ENCODE measurements around the gene ESR1. TPM values are rescaled to one million over a fixed set of nuclear protein-coding genes. Genes with fewer than 3 reads are reported as not detected.
"Not testable (repeated sequence)": the region's sequence is repeated elsewhere in the genome, so short reads cannot be mapped to it uniquely, and the experiment has no call there.

Gene ESR1
- polyA plus RNA-seq, 4 donors = 0.66 to 1.9 (median 1.1) TPM

DNA sequence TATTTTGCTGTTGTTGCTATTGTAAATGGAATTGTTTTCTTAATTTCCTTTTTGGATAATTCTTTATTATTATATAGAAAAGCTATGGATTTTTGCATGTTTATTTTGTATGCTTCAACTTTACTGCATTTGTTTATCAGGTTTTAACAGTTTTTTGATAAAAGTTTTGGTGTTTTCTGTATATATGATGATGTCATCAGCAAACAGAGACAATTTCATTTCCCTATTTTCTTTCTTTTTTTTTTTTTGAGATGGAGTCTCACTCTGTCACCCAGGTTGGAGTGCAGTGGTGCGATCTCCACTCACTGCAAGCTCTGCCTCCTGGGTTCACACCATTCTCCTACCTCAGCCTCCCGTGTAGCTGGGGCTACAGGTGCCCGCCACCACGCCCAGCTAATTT is 156.9 kb downstream of the ESR1 start:
- DNase-seq (ENCODE audit: low read depth in 4 of 4, low spot score in 3 of 4) = not testable (repeated sequence)

DNA sequence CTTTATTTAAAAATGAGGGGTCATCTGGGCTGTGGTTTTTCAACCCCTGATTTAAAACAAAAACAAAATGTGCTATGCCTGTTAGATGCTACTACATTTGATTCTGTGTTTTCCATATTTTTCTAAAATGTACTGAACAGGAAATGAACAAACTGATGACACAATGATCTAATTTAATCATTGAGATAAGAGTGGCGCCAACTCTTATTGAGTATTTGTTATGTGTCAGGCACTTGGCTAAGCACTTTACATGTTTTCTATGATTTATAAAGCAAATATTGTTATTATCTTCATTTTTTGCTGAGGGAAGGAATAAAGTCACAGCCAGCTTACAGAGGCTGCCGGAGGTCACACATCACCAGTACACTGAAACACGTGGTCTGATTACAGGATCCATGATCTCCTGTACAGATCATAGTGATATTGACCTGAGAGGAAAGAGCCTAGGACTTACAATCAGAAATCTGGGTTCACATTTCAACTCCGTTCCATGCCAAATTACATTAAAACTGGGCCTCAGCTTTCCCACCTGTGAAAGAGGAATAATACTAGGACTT is 166.7 kb downstream of the ESR1 start:
- DNase-seq (ENCODE audit: low read depth in 4 of 4, low spot score in 3 of 4) = no peak

DNA sequence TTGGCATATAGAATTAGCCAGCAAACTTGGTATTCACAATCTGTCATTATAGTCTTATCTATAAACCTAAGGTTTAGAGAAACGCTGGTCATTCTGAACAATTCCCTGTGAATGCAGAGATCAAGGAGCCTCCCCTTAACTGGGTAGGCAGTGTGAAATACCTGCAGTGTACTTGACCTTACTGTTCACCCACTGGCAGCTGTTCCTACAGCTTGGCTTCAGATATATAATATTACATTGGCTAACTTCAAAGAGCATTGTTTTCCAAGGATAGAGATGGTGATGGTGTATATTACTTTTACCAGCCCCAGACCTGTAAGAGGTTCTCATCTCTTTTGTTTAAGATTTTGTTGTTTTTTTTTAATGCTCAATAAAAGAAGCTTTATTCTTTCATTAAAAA is 168.3 kb downstream of the ESR1 start:
- no peak for DNase-seq (ENCODE audit: low read depth in 4 of 4, low spot score in 3 of 4)

DNA sequence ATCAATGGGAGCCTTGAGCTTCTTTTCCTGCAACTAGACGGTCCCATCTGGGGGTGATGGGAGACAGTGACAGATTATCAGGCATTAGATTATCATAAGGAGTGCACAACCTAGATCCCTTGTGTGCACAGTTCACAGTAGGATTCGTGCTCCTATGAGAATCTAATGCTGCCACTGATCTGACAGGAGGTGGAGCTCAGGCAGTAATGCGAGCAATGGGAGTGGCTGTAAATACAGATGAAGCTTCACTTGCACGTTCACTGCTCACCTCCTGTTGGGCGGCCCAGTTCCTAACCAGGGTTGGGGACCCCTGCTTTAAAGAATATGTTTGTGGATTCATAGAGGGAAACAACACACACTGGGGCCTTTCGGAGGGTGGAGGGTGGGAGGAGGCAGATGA is 180.7 kb downstream of the ESR1 start:
- not testable (repeated sequence) for DNase-seq (ENCODE audit: low read depth in 4 of 4, low spot score in 3 of 4)

DNA sequence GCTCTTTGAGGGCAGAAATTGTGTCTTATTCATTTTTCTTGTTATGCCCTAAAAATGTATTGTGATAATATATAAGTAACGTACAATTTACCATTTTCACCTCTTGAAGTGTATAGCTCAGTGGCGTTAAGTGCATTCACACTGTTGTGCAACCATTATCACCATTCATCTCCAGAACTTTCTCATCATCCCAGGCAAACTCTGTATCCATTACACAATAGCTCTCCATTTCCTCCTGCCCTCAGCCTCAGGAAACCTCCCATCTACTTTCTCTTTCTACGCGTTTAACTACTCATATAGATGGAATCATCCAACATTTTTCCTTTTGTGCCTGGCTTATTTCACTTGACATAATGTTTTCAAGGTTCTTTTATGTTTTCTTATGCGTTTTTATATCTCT is 184.6 kb downstream of the ESR1 start:
- no peak for DNase-seq (ENCODE audit: low read depth in 4 of 4, low spot score in 3 of 4)

DNA sequence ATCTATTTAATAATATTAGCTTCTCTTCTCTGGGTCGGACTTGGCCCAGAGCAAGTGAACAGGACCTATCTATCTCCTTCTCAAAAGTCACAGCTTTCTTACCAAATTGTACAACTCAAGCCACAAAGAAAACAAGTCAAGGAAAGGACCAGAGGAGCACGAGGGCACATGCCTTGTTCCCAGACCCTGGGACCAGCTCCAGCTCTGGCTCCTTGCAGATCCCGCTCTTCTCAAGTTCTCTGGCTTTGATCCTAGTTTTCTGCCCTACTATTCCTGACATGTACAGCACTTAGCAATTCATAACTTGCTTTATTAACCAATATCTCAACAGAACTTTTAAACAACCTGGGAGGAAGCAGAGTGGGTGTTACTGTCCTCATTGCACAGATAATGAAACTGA is 185.9 kb downstream of the ESR1 start:
- DNase-seq (ENCODE audit: low read depth in 4 of 4, low spot score in 3 of 4) = no peak

DNA sequence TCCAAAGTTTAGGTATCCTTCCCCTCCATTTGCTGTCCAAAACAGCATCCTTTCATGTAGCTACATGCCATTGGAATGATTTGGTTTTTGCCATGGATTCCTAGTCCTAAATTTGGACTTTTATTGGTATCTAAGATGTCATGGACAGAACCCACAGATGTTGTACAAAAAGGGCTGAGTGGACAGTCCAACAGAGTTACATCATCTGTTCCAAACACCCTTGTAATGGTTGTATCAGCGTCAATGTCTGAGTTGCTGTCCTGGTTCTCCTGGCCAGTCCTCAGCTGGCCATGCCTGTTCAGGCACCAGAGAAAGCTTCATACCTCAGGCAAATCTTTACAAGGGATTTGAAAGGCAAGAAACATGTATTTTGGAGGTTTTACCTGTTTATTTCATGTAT is 191.3 kb downstream of the ESR1 start:
- no peak for DNase-seq (ENCODE audit: low read depth in 4 of 4, low spot score in 3 of 4)

DNA sequence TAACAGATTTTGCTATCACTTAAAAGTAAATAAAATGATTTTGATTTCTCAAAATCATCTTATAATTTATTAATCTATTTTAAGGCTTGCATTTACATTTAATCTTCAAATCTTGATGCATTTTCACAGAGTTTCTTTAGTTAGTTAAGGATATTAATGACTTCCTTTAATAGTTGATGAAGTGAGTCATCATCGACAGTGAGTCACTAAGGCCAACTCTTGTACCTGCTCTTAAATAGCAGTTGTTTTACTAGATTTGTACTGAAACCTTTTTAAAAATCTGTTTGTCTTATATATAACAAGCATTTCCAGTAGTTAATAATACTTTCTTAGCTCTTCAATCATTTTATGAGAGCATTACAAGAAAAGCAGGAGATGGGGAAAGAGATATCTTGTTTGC is 191.7 kb downstream of the ESR1 start:
- DNase-seq (ENCODE audit: low read depth in 4 of 4, low spot score in 3 of 4) = no peak

DNA sequence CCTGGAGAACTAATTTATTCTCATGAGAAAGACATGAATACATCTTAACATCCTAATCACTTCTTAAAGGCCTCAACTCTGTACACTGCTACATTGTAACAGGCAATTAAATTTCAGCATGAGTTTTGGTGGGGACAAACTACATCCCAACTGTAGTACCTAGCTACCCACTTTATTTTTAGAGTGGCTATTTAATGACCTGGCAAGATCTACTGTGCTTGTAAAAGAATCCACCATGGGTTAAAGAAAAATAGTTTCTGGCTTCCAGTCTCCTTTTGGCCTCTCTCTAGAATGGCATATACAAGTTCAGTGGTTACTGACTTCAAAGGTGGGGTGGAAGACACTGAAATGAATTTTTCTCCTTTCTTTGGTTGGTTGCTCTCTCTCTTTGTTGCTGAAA is 193.9 kb downstream of the ESR1 start:
- DNase-seq (ENCODE audit: low read depth in 4 of 4, low spot score in 3 of 4) = no peak

DNA sequence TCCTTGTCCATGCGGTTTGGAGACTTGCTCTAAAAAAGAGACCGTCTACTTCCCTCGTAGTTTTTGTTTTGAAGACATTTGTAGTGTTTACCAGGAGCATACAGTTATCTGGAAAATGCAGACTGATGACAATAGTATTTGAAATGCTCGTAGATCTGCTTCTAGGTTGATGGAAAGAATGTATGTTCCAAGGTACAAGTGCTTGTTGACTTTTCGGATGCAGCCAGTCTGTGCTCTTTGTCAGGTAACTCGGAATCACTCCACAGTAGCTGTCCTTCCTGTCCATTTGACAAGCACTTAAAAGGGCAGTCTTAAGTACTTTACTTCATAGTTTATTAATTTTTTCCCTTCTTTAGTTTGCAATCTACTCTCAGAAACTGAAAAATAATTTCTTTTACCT is 194.8 kb downstream of the ESR1 start:
- no peak for DNase-seq (ENCODE audit: low read depth in 4 of 4, low spot score in 3 of 4)

DNA sequence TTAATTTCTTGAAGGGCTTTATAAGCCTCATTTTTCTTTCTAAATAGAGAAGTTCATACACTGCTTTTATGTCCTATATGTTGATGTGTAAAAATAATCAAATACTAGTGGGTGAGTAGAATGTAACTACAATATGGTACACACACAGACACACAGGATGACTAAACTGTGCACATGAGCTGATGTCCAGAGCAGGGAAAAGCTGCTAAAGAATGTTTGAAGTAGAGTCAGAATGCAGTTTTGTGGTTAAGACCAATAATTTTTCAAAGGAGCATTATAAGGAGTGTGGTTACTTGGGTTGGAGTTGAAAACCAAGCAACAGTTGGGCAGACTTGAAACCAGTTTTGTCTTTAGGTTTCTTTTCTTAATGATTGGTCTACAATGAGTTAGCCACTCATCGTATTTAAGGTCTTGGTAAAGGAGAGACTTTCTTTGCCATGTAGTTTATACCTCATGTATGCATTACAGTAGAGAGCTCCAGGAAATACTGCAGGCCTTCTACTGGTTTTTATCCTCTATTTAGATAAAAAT is 196.6 kb downstream of the ESR1 start:
- DNase-seq (ENCODE audit: low read depth in 4 of 4, low spot score in 3 of 4) = no peak

DNA sequence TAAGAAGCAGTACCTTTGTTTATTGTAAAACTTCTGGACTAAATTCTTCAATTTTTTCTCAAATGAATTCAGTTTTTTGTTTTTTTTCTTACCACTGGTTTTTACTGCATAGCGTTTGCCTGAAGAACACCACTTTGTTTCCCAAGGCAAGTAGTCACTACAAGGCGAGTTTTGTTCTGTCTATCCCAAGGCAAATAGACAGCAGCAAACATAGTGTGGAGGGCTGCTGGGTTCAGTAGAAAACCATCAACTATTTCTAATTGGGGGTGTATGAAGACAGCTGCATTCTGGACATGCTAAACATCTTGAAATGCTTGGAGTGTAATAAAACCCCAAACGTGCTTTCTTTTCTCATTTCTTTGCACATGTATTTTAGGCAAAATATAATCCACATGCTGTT is 197.4 kb downstream of the ESR1 start:
- DNase-seq (ENCODE audit: low read depth in 4 of 4, low spot score in 3 of 4) = no peak

DNA sequence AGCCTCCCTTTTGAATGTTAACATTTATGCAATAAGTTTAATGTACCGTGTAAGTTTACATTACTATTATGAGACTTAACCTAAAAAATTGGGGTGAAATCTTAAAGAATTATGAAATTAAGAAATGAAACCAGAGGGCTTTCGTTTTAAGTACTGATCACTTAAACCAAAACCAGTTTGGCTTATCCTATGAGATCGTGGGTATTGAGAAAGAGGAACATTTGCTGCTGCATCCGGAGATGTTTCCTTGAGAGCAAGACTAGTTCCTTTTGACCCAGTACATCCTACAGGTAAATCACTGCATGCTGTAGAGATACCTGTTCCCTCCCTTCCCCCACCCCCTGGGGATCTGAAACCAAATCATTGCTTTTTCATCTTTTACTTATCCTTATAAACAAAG is 201.3 kb downstream of the ESR1 start:
- DNase-seq (ENCODE audit: low read depth in 4 of 4, low spot score in 3 of 4) = no peak

DNA sequence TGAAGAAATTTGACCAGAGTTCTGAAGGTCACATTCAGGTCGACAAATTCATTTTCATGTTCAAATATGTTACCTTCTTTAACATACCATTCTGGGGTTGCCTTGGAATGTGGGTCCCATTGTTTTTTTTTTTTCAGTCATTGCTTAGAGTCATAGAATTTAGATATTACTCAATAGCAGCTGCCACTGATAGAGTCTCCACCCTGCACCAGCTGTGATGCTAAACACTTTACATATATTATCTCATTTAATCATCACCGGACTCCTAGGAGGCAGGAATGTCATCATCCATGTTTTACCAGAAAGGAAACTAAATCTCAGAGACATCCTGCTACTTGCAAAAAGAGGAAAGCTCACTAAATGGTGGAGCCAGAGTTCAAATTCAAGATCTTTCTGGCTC is 204.7 kb downstream of the ESR1 start:
- no peak for DNase-seq (ENCODE audit: low read depth in 4 of 4, low spot score in 3 of 4)

DNA sequence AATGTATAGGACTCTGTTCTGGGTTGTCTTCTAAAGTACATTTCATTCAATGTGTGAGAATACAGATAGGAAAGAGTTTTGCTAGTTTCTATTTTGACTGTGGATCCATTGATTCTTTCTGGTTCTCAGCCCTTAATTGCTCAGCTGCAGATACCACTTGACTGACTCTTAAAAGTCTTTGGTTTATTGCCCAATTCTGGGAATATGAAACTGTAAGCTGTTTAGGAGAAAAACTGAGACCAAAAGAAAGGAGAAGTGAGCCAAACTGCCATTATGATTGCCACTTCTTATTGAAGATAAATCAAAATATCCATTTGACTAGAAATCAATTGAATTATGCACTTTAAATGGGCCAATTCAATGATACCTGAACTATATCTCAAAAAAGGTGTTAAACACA is 211.4 kb downstream of the ESR1 start:
- no peak for DNase-seq (ENCODE audit: low read depth in 4 of 4, low spot score in 3 of 4)

DNA sequence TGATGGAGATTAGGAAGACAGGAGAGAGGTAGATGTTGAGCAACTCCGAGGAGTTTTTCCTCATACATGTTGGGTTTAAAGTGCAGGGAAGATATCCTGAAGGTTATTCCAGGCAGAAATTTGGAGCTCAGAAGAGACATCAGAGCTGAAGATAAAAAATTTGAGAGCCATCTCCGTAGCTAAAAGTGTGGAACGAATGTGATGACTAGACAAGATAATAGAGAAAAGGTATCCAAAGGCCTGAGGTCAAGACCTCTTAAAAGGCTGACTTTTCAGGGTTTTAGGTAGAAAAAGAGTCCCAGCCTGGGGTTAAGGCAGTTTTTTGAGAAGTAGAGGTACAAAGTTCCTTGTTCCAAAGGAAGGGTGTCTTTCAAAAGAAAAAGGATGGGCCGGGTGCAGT is 214.8 kb downstream of the ESR1 start:
- no peak for DNase-seq (ENCODE audit: low read depth in 4 of 4, low spot score in 3 of 4)

DNA sequence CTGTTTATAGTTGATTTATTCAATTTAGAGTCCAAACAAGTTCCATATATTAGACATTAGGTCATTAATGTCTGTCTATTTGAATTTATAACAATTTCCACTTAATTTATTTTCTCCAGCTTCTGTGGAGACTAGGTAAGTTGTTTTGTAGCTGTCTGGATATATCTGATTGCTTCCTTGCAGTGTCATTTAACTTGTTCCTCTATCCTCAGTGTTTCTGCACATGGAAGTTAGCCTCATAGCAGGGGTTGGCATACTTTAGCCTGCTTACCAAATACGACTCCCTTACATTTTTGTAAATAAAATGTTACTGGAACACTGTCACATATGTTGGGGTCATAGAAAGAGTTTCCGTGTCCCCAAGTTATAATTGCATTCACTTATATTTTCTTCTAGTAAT is 216.1 kb downstream of the ESR1 start:
- no peak for DNase-seq (ENCODE audit: low read depth in 4 of 4, low spot score in 3 of 4)

DNA sequence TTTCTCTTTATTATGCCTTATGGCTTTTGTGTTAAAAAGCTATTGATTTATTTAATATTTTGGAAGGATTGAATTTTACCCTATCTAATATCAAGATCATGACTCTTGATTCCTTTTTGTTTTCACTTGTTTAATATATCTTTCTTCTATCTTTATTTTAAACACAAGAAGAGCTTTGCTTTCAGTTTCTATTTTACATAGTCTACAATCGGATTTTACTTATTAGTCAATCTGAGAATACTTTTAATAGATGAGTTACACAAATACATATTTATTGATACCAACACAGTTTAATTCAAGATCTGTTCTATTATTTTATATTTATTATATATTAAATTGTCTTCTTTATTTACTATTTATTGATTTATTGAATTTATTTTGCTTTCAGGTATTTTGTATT is 218.8 kb downstream of the ESR1 start:
- DNase-seq (ENCODE audit: low read depth in 4 of 4, low spot score in 3 of 4) = no peak

DNA sequence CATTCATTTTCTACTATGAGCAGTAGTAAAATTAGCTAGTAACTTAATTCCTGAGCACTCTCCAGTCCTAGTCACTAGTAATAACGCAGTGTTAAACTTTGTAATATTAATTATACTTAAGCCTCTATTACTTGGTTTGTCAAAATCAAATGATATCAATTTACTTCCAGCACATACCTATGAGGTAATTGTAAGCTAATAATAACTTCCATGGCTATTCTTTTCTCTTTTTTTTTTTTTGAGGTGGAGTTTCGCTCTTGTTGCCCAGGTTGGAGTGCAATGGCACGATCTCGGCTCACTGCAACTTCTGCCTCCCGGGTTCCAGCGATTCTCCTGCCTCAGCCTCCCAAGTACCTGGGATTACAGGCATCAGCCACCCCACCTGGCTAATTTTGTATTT is 219.3 kb downstream of the ESR1 start:
- not testable (repeated sequence) for DNase-seq (ENCODE audit: low read depth in 4 of 4, low spot score in 3 of 4)

DNA sequence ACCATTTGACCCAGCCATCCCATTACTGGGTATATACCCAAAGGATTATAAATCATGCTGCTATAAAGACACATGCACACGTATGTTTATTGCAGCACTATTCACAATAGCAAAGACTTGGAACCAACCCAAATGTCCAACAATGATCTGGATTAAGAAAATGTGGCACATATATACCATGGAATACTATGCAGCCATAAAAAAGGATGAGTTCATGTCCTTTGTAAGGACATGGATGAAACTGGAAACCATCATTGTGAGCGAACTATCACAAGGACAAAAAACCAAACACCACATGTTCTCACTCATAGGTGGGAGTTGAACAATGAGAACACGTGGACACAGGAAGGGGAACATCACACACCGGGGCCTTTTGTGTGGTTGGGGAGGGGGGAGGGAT is 226.3 kb downstream of the ESR1 start:
- DNase-seq (ENCODE audit: low read depth in 4 of 4, low spot score in 3 of 4) = not testable (repeated sequence)

DNA sequence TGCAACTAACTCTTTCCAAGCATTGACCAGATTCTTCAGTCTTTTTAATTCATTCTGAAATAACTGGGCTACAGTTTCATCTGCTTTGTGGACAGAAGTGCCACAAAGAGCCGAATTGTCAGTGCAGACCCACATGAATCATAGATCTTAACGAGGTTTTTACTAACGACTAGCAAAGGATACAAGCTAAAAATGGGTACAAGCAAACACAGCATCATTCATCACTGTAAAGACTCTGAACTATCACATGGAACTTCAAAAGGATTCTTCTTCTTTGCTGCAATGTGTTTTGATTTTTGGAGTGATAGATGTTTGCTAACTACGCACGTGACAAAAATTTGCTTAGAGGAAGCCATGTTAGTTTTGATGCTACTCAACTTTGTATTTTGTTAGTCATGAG is 227.1 kb downstream of the ESR1 start:
- no peak for DNase-seq (ENCODE audit: low read depth in 4 of 4, low spot score in 3 of 4)

DNA sequence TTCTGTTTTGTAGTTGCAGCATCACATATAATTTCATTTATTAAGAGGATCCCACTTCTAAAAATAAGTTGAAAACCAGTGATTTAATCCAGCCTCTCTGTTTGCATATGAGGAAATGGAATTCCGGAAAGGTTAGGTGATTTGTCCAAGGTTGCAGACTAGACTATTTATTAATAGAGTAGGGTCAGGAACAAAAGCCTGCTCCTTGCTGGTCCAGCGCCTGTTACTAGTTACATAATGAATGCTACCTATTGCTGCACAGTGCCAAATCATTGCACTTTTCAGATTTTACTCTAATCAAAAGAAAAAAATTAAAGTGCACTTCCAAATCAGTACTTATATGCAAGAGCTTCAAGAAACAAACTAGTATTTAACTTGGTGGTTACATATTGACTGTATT is 238.6 kb downstream of the ESR1 start:
- DNase-seq (ENCODE audit: low read depth in 4 of 4, low spot score in 3 of 4) = no peak

DNA sequence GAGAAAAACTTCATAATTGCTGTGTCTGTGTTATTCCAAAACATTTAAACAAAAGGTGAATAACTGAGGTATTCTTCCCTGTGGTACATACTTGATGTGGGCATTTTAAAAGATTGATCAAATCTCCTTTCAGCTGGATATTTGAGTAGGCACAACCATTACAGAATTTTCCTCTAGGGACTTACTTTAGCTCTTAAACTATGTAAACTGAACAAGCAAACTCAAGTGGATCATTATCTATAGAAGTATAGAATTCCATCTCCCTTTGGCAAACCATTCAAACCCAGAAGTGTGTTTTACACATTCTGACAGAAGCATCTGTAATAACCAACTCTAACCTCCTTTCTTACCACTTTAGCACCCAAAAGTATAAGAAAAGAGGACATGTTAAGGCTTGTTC is 241.4 kb downstream of the ESR1 start:
- DNase-seq (ENCODE audit: low read depth in 4 of 4, low spot score in 3 of 4) = no peak
